GM19395 (cell line): ENCODE measurements around the gene SND1.

Source experiments
- ATAC-seq: cut with Tn5 transposase; IDR thresholded peaks from one replicate; pipeline ENCODE4 v1.9.1; 2021; ENCODE audit warnings: mild to moderate bottlenecking, moderate library complexity; ENCODE audit not compliant: unreplicated experiment

SND1 gene

GRCh38 chr7:127885222-127885772, 233.3 kb downstream of the SND1 start:
- ATAC-seq, result no peak

- no peak for ATAC-seq
Observed at GRCh38 chr7:127885843-127886242, 233.8 kb downstream of the SND1 start.

- no peak for ATAC-seq
Observed at GRCh38 chr7:127886248-127886647, 234.3 kb downstream of the SND1 start.

- ATAC-seq, result no peak
Observed at GRCh38 chr7:127887096-127887495, 235.1 kb downstream of the SND1 start.

- ATAC-seq, result no peak
Observed at GRCh38 chr7:127887631-127888030, 235.6 kb downstream of the SND1 start.

DNA sequence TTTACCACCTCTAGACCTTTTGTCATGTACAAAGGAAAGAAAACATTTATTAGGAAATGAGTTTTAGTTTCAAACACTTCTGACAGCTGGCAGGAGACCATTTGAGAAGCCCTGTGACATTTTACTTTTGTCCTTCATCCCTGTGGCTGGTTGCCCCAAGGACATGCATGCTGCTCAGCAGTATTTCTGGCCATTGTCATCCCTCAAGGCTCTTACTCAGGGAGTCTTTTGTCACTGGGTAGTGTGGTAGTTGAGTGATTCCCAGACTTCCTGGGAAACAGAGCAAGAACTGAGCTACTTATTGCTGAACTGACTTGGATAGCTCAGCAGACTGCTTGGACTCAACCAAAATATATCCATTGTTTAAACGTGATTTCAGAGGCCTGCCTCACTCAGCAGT, 236.4 kb downstream of the SND1 start:
- ATAC-seq, result no peak

DNA sequence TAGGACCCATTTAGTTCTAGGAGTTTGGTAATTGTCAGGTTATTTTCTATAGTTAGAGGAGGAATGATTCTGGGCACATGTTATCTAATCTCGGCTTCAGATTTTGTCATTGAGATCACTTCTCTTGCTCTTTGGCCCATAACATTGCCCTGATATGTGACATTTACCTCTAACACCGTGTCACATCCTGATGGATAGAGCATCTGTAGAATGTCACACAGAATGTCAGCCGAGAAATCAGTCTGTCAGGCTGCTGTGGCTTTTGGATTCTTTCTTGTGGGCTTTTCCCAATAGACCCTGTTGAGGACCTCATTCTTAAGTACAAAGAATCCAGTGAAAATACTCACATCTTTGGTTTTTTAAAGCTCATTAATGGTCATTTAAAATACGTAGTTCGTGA, 236.8 kb downstream of the SND1 start:
- no peak for ATAC-seq

GRCh38 chr7:127889677-127890076, 237.7 kb downstream of the SND1 start:
- ATAC-seq, result no peak

- no peak for ATAC-seq
Observed at GRCh38 chr7:127890726-127891125, 238.7 kb downstream of the SND1 start.

GRCh38 chr7:127891144-127891543, 239.2 kb downstream of the SND1 start:
- ATAC-seq, result no peak

- no peak for ATAC-seq
Observed at GRCh38 chr7:127891854-127892438, 240.0 kb downstream of the SND1 start.

- ATAC-seq, result no peak
Observed at GRCh38 chr7:127892488-127893314, 240.7 kb downstream of the SND1 start.

DNA sequence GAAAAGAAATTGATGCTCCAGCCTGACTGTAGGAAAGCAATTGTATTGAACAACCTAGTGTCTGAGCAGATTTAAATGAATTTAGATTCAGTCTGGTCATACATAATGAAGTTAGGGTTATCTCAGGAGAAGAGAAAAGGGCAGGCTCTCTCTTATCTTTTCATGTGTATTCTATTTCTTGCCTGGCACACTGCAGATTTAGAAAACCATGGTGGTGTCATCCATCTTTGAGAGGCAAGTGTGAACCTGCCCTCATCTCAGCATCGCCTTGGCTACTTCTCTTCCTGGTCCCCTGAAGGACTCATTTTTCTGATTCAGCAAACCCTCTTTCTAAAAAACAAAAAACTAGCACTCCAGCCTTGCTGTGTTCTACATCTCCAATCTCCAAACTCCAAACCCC, 241.6 kb downstream of the SND1 start:
- ATAC-seq, result no peak

GRCh38 chr7:127894588-127894987, 242.6 kb downstream of the SND1 start:
- no peak for ATAC-seq

- ATAC-seq, result no peak
Observed at GRCh38 chr7:127895360-127895759, 243.4 kb downstream of the SND1 start.

DNA sequence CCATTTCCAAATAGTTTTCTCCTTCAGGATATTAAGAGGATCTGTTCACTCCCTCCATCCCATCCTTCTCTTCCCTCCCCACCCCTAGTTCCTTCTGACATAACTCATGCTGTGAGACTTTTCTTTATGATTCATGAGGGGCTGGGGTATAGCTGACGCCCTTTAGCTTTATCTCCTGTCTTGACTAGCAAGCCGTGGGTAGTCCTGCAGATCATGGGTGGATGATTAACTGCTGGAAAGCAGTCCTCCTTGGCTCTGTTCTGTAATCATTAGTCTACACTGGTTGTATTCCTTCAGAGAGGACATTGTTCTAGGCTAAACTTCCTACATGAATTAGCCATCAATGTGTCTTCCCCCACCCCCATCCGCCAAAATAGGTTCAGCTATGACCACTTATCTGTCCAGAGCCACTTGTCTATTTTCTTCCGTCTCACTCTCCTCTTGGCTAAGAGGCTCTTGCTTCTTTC, 243.9 kb downstream of the SND1 start:
- no peak for ATAC-seq

DNA sequence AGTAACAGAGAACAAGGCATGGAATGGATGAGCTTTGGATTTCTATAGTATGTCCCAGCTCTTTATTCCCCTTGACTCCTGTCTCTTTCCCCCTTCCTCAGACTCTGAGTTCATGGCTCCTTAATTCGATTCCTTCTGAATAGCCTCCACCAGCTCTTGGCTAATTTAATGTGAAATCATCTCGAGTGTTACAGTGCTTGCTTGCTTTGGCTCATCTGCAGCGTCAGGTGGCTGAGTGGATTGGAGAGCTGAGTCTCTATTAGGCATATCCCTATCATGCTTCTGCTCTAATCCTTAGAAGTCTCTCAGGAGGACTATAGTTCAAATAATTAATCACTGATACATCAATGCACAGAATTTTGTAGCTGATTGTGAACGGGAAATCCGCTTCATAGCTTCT, 244.7 kb downstream of the SND1 start:
- ATAC-seq, result no peak

- no peak for ATAC-seq
Observed at GRCh38 chr7:127897704-127898454, 245.9 kb downstream of the SND1 start.

DNA sequence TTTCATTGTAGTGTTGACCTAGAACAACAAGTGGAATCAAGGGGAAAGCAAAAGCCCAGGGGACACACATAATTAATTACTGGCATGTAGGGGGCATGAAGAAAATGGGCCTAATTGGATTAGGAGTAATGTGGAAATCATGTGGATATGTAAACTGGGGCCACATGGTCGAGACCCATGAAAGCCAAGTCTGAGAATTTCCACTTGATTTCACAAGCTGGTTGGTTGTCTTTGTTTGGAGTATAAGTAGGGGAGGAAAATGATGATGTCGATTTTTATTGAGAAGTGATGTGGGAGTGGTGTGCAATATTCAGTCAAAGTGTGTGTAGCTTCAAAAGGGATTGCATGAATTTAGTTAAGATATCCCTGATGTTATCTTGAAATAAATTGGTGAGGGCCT, 247.4 kb downstream of the SND1 start:
- no peak for ATAC-seq

DNA sequence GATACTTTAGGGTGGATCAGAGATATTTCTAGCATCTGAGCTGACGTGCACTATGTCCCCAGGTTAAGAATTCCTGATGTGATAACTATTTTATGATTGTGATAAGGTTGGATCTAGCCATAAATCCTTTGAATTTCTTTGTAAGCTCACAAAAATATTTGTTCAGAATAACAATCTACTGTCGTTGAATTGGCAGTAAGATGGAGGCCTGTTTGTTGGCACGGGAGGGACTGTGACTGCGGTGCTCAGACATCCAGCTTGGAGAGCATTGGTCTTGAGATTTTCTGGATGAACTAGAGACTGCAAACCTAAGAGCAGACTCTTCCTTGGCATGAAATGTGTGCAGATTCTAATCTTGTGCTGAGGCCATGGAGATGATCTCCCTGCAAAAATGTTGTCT, 248.1 kb downstream of the SND1 start:
- ATAC-seq, result no peak
